Astrocyte of the cerebellum (primary cell): ENCODE data around the gene SWI5.

Source experiments
- DNase-seq: peaks from one replicate; pipeline ENCODE4 v3.0.0-alpha.2; 2011; ENCODE audit warnings: low read depth
- H3K4me3 ChIP-seq: 2 replicates; pipeline ENCODE4 v1.5.1; 2011; ENCODE audit warnings: mild to moderate bottlenecking, low read depth, low read length, moderate library complexity
- in situ Hi-C: cut with HindIII; loops from 2 replicates; pipeline ENCODE4 v1.10.0; 2017; ENCODE audit warnings: low sequenced_read_pairs
- TF ChIP-seq, protein P1 (sequence below): IDR thresholded peaks from 2 replicates; pipeline ENCODE4 v1.5.1; 2012; ENCODE audit warnings: low read length, low read depth, moderate library complexity, mild to moderate bottlenecking; ENCODE audit errors: missing control alignments

SWI5 gene

GRCh38 chr9:128257086-128257825 lies 18.8 kb upstream of the SWI5 start:
- H3K4me3 ChIP-seq = no peak overlapping the region
- TF ChIP-seq, protein P1, sequence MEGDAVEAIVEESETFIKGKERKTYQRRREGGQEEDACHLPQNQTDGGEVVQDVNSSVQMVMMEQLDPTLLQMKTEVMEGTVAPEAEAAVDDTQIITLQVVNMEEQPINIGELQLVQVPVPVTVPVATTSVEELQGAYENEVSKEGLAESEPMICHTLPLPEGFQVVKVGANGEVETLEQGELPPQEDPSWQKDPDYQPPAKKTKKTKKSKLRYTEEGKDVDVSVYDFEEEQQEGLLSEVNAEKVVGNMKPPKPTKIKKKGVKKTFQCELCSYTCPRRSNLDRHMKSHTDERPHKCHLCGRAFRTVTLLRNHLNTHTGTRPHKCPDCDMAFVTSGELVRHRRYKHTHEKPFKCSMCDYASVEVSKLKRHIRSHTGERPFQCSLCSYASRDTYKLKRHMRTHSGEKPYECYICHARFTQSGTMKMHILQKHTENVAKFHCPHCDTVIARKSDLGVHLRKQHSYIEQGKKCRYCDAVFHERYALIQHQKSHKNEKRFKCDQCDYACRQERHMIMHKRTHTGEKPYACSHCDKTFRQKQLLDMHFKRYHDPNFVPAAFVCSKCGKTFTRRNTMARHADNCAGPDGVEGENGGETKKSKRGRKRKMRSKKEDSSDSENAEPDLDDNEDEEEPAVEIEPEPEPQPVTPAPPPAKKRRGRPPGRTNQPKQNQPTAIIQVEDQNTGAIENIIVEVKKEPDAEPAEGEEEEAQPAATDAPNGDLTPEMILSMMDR = no peak
- DNase-seq = no peak
- in situ Hi-C loops = no loop called here

- H3K4me3 ChIP-seq = no peak overlapping the region
- DNase-seq = no peak
- in situ Hi-C loops = no loop called here
- TF ChIP-seq, protein P1 = no peak
These were observed 18.2 kb upstream of the SWI5 start for GRCh38 chr9:128257907-128258306.

- no peak for DNase-seq
- TF ChIP-seq, protein P1 = no peak
- no peak overlapping the region for H3K4me3 ChIP-seq
- in situ Hi-C loops = no loop called here
These were observed 17.8 kb upstream of the SWI5 start for GRCh38 chr9:128258326-128258725.

DNA sequence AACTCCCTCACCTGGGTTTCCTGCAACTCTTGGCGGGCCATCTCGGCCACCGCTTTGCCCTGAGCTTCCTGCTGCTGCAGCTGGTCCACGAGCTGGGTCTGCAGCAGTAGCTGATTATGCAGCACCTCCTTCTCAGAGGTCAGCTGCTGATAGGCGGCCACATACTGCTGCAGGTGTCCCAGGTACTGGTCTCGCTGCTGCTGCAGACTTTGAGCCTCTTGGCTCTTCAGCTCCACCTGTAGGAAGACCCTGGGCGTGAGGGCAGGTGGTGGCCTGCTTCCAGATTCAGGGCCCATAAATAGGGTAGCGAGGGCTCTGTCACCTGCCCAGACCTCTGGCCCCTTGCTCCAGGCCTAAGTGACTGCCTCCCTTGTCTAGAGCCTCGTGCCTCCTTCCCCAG lies 16.9 kb upstream of the SWI5 start:
- TF ChIP-seq, protein P1 = no peak
- H3K4me3 ChIP-seq = no peak overlapping the region
- in situ Hi-C loops = no loop called here
- DNase-seq = no peak

- TF ChIP-seq, protein P1 = no peak
- in situ Hi-C loops = no loop called here
- H3K4me3 ChIP-seq = no peak overlapping the region
- no peak for DNase-seq
These were observed 15.7 kb upstream of the SWI5 start for GRCh38 chr9:128260340-128260739.

GRCh38 chr9:128262687-128263086 lies 13.4 kb upstream of the SWI5 start:
- no peak for DNase-seq
- TF ChIP-seq, protein P1 = no peak
- in situ Hi-C loops = no loop called here
- H3K4me3 ChIP-seq = no peak overlapping the region
